K562 (cell line): Measurements from ENCODE around the gene DCAF4L1. TPM values are rescaled to one million over a fixed set of nuclear protein-coding genes. Genes with fewer than 3 reads are reported as not detected.

Experiments used
- ARID3B ChIP-seq: fragments of 250-450 bp; sonication (Bioruptor Pico); IDR thresholded peaks from 2 replicates; pipeline ENCODE4 v1.4.0; 2020; ENCODE audit warnings: borderline replicate concordance
- ETV1 ChIP-seq: fragments of 450-650 bp; conservative IDR thresholded peaks from 2 replicates; pipeline ENCODE4 v1.6.1; 2016; ENCODE audit warnings: missing genetic modification characterization, control low read depth, low read depth, missing compliant biosample characterization
- MIER1 ChIP-seq: fragments of 450-650 bp; IDR thresholded peaks from 2 replicates; pipeline ENCODE4 v1.6.1; 2016; ENCODE audit warnings: antibody characterized with exemption, mild to moderate bottlenecking, low read depth
- NCOA6 ChIP-seq: fragments of 450-650 bp; IDR thresholded peaks from 2 replicates; pipeline ENCODE4 v1.6.1; 2017; ENCODE audit warnings: mild to moderate bottlenecking
- NR2F6 ChIP-seq: fragments of 450-650 bp; formaldehyde crosslinking; IDR thresholded peaks from 2 replicates; pipeline ENCODE4 v1.4.0; 2020; ENCODE audit warnings: mild to moderate bottlenecking
- PRDM10 ChIP-seq: fragments of 450-650 bp; IDR thresholded peaks from 2 replicates; pipeline ENCODE4 v1.6.1; 2018; ENCODE audit not compliant: partially characterized antibody
- SPI1 ChIP-seq: IDR thresholded peaks from 2 replicates; pipeline ENCODE4 v1.6.1; 2011; ENCODE audit warnings: low read depth, low read length, control low read depth, borderline replicate concordance
- TAF9B ChIP-seq: fragments of 450-650 bp; IDR thresholded peaks from 2 replicates; pipeline ENCODE4 v1.6.1; 2018; ENCODE audit warnings: mild to moderate bottlenecking; ENCODE audit not compliant: partially characterized antibody
- ZKSCAN8 ChIP-seq: fragments of 200-800 bp; sonication (Bioruptor generic); IDR thresholded peaks from 2 replicates; pipeline ENCODE4 v1.6.1; 2016; ENCODE audit warnings: missing genetic modification characterization, missing compliant biosample characterization
- ZSCAN32 ChIP-seq: fragments of 450-650 bp; formaldehyde crosslinking; IDR thresholded peaks from 2 replicates; pipeline ENCODE4 v1.4.0; 2020; ENCODE audit warnings: mild to moderate bottlenecking, moderate library complexity
- polyA plus RNA-seq, 8 experiments: library from polyadenylated mRNA; depleted of rRNA in 4 of 8; stranded (reverse) in 5 of 8; unstranded in 3 of 8; fragments of >200 nt; fragmentation: Nextera tagmentation in 2 of 8; fragmentation: Illumina TruSeq in 1 of 8; extraction: Ambion mirVana in 2 of 8; extraction: Trizol in 1 of 8; gene quantifications; 2 replicates each; pipeline versions ENCODE4 v1.2.1 to v1.2.3, GENCODE V29; 2011 to 2014; ENCODE audit warnings: inconsistent platforms in 1 of 8, missing spikeins in 1 of 8
- total RNA-seq, 7 experiments: library from RNA; depleted of rRNA in 6 of 7; stranded (reverse); fragments of >200 nt in 6 of 7; fragmentation: Illumina TruSeq in 2 of 7; extraction: Trizol in 2 of 7; gene quantifications; 2 replicates each; pipeline versions ENCODE4 v1.2.1 to v1.2.3, GENCODE V29; 2011 to 2021; ENCODE audit warnings: low replicate concordance in 1 of 7
- TF ChIP-seq, protein P1 (sequence below): sonication (generic); formaldehyde crosslinking; IDR thresholded peaks from 2 replicates; pipeline ENCODE4 v1.8.1; 2023; ENCODE audit warnings: mild to moderate bottlenecking, missing genetic modification reagents

Gene DCAF4L1
- total and polyA plus RNA-seq, 9 of the 15 experiments (the other 6 are each of a cell fraction or from before 2014, with no cell fraction given): 0.17 to 0.64 (median 0.36) TPM

- TF ChIP-seq PRDM10: no peak
- no peak for TF ChIP-seq NR2F6 (CRISPR knock-in tag)
- TF ChIP-seq NCOA6: no peak
- no peak for TF ChIP-seq MIER1
- TF ChIP-seq SPI1: no peak
- no peak for TF ChIP-seq ZSCAN32 (CRISPR knock-in tag)
- TF ChIP-seq TAF9B: no peak
- TF ChIP-seq, protein P1, sequence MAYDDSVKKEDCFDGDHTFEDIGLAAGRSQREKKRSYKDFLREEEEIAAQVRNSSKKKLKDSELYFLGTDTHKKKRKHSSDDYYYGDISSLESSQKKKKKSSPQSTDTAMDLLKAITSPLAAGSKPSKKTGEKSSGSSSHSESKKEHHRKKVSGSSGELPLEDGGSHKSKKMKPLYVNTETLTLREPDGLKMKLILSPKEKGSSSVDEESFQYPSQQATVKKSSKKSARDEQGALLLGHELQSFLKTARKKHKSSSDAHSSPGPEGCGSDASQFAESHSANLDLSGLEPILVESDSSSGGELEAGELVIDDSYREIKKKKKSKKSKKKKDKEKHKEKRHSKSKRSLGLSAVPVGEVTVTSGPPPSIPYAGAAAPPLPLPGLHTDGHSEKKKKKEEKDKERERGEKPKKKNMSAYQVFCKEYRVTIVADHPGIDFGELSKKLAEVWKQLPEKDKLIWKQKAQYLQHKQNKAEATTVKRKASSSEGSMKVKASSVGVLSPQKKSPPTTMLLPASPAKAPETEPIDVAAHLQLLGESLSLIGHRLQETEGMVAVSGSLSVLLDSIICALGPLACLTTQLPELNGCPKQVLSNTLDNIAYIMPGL (CRISPR knock-in tag): no peak
- no peak for TF ChIP-seq ETV1 (tag)
- TF ChIP-seq ZKSCAN8 (CRISPR knock-in tag): no peak
- TF ChIP-seq ARID3B (CRISPR knock-in tag): no peak
Measured at GRCh38 chr4:41982716-41983115, 1.2 kb downstream of the DCAF4L1 start (continued).
